ENCODE results near the gene MYO5A. TPM values are rescaled to one million over a fixed set of nuclear protein-coding genes. Genes with fewer than 3 reads are reported as not detected.

Gene MYO5A
- polyA plus RNA-seq, 3 donors: 6.9 to 33.5 (median 16.6) TPM

DNA sequence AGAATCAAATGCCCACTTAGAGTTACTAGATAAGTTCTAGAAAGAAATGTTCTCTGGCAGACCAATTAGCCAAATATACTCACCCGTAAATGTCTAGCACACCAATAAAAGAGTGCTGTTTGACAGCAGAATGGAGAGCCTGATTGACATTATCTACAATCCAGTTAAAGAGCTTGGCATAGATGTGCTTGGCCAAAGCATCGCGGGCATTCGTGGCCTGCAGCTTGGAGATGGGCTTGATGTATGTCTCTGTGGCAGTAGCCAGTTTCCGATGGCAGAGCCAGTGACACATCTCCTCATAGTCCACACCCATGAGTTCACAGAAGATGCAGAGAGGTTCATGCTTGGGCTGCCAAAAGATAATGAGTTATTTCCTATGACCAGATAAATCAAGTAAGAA lies 131.6 kb downstream of the MYO5A start:
- Mint-ChIP-seq H3K4me1 (no peaks in the 10 kb centered on the region), H3K27ac (no peak overlapping the region), H3K9me3 (no peaks in the 10 kb centered on the region), H3K36me3 (peaks cover 66 to 77% of the 10 kb centered on the region in 2 donors), H3K4me3 (no peak overlapping the region), H3K27me3 (ENCODE audit: low read depth in 3 of 3) (peaks cover 0 to 3% (median 0%) of the 10 kb centered on the region in 3 donors)
- Histone ChIP-seq H3K36me3 (replicated peaks in 1 of 2; ENCODE audit: control insufficient read depth in 1 of 2, insufficient read depth in 2 of 2, low read length in 2 of 2) (peaks cover 57 to 97% of the 10 kb centered on the region in 2 donors), H3K79me2 (ENCODE audit: insufficient read depth, low read length) (no peaks in the 10 kb centered on the region), H3K9ac (ENCODE audit: insufficient read depth, low read length, poor library complexity, severe bottlenecking) (no peak overlapping the region), H3K27ac (ENCODE audit: low read depth in 1 of 2, low read length in 2 of 2) (no peak overlapping the region), H2AFZ (ENCODE audit: insufficient read depth, low read depth, low read length, poor library complexity, severe bottlenecking) (no peak overlapping the region), H4K20me1 (ENCODE audit: insufficient read depth, low read length) (peaks cover 4% of the 10 kb centered on the region), H3K4me3 (replicated peaks in 1 of 3; ENCODE audit: low read depth in 2 of 3, low read length in 3 of 3) (no peak overlapping the region), H3K9me3 (replicated peaks in 1 of 2; ENCODE audit: control insufficient read depth in 1 of 2, insufficient read depth in 1 of 2, low read length in 2 of 2) (no peaks in the 10 kb centered on the region), H3K27me3 (ENCODE audit: control insufficient read depth in 2 of 2, insufficient read depth in 2 of 2, low read length in 2 of 2) (no peaks in the 10 kb centered on the region), H3K4me1 (ENCODE audit: control insufficient read depth in 1 of 2, insufficient read depth in 2 of 2, low read length in 2 of 2) (no peaks in the 10 kb centered on the region), H3K4me2 (replicated peaks; ENCODE audit: extremely low read depth, low read length, poor library complexity, severe bottlenecking) (no peak overlapping the region)
- DNase-seq: no peak
- TF ChIP-seq, protein P1, sequence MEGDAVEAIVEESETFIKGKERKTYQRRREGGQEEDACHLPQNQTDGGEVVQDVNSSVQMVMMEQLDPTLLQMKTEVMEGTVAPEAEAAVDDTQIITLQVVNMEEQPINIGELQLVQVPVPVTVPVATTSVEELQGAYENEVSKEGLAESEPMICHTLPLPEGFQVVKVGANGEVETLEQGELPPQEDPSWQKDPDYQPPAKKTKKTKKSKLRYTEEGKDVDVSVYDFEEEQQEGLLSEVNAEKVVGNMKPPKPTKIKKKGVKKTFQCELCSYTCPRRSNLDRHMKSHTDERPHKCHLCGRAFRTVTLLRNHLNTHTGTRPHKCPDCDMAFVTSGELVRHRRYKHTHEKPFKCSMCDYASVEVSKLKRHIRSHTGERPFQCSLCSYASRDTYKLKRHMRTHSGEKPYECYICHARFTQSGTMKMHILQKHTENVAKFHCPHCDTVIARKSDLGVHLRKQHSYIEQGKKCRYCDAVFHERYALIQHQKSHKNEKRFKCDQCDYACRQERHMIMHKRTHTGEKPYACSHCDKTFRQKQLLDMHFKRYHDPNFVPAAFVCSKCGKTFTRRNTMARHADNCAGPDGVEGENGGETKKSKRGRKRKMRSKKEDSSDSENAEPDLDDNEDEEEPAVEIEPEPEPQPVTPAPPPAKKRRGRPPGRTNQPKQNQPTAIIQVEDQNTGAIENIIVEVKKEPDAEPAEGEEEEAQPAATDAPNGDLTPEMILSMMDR (IDR thresholded peaks at IDR 0.05): no peak
- WGBS (ENCODE audit: insufficient coverage): 100% methylated on average over 1 of the region's 5 CpGs
- intact Hi-C loops (cut with micrococcal nuclease): no loop called here

DNA sequence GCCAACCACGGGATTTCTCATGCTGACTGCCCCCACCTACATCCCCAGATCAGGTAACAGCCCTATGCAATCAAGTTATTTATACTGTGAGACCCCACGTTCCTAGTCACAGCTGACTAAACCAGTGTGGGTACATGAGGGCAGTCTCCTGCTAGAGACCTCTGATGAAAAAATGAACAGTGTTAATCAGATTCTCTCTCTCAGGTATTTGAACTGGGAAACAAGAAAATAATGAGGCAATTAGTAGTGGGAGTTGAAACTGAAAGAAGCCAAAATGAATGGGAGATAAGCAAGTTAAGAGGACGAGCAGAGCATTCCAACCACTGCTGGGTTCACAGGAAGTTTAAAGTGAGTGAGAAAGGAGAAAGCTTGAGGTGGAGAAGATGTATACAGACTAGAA lies 134.6 kb downstream of the MYO5A start:
- H3K27ac Mint-ChIP-seq: no peak overlapping the region
- peaks cover 63 to 95% of the 10 kb centered on the region in 2 donors for H3K36me3 ChIP-seq (replicated peaks in 1 of 2; ENCODE audit: control insufficient read depth in 1 of 2, insufficient read depth in 2 of 2, low read length in 2 of 2)
- H3K9ac ChIP-seq (ENCODE audit: insufficient read depth, low read length, poor library complexity, severe bottlenecking): no peak overlapping the region
- no peaks in the 10 kb centered on the region for H3K4me1 Mint-ChIP-seq
- intact Hi-C loops (cut with micrococcal nuclease): no loop called here
- no peak overlapping the region for H2AFZ ChIP-seq (ENCODE audit: insufficient read depth, low read depth, low read length, poor library complexity, severe bottlenecking)
- no peak overlapping the region for H3K4me3 ChIP-seq (replicated peaks in 1 of 3; ENCODE audit: low read depth in 2 of 3, low read length in 3 of 3)
- H3K9me3 ChIP-seq (replicated peaks in 1 of 2; ENCODE audit: control insufficient read depth in 1 of 2, insufficient read depth in 1 of 2, low read length in 2 of 2): no peaks in the 10 kb centered on the region
- no peaks in the 10 kb centered on the region for H3K9me3 Mint-ChIP-seq
- H3K4me1 ChIP-seq (ENCODE audit: control insufficient read depth in 1 of 2, insufficient read depth in 2 of 2, low read length in 2 of 2): no peaks in the 10 kb centered on the region
- H3K27me3 ChIP-seq (ENCODE audit: control insufficient read depth in 2 of 2, insufficient read depth in 2 of 2, low read length in 2 of 2): no peaks in the 10 kb centered on the region
- peaks cover 74 to 86% of the 10 kb centered on the region in 2 donors for H3K36me3 Mint-ChIP-seq
- WGBS (ENCODE audit: insufficient coverage): 69% methylated on average over 1 of the region's 3 CpGs
- TF ChIP-seq, protein P1 (IDR thresholded peaks at IDR 0.05): no peak
- no peak overlapping the region for H3K4me3 Mint-ChIP-seq
- H4K20me1 ChIP-seq (ENCODE audit: insufficient read depth, low read length): peaks cover 4% of the 10 kb centered on the region
- DNase-seq: no peak
- H3K27ac ChIP-seq (ENCODE audit: low read depth in 1 of 2, low read length in 2 of 2): no peak overlapping the region
- peaks cover 0 to 3% (median 0%) of the 10 kb centered on the region in 3 donors for H3K27me3 Mint-ChIP-seq (ENCODE audit: low read depth in 3 of 3)
- no peaks in the 10 kb centered on the region for H3K79me2 ChIP-seq (ENCODE audit: insufficient read depth, low read length)
- H3K4me2 ChIP-seq (replicated peaks; ENCODE audit: extremely low read depth, low read length, poor library complexity, severe bottlenecking): no peak overlapping the region
